Colonic mucosa (tissue), 4 donors: Measurements from ENCODE around the gene RAD51B. TPM values are rescaled to one million over a fixed set of nuclear protein-coding genes. Genes with fewer than 3 reads are reported as not detected.

Source experiments
- DNase-seq: peaks from one replicate; pipeline ENCODE4 v3.0.0-alpha.2; 2020
- H3K27ac ChIP-seq: fragments of 200-600 bp; one replicate; pipeline ENCODE4 v1.8.0; 2021
- H3K27me3 ChIP-seq: fragments of 200-600 bp; one replicate; pipeline ENCODE4 v1.8.0; 2021
- H3K36me3 ChIP-seq: fragments of 200-600 bp; one replicate; pipeline ENCODE4 v1.8.0; 2021
- H3K4me1 ChIP-seq: fragments of 200-600 bp; one replicate; pipeline ENCODE4 v1.8.0; 2021; ENCODE audit warnings: mild to moderate bottlenecking
- H3K4me3 ChIP-seq: fragments of 200-600 bp; one replicate; pipeline ENCODE4 v1.8.0; 2021
- H3K9ac ChIP-seq, 2 donors: one replicate each; pipeline ENCODE4 v1.7.0; 2013; ENCODE audit warnings: control low read depth in 2 of 2, low read depth in 2 of 2, low read length in 2 of 2
- H3K9me3 ChIP-seq: fragments of 200-600 bp; one replicate; pipeline ENCODE4 v1.8.0; 2021
- CTCF ChIP-seq: fragments of 200-600 bp; IDR thresholded peaks from one replicate; pipeline ENCODE4 v1.8.0; 2022; ENCODE audit warnings: antibody characterized with exemption, mild to moderate bottlenecking
- intact Hi-C: fragments of 100-400 bp; cut with DNase I; formaldehyde crosslinking; loops from one replicate; pipeline ENCODE4 v1.14.1; 2022
- total RNA-seq, 2 donors: library from RNA; stranded (reverse); fragmentation: NEBNext Ultra II Directional in 1 of 2; extraction: Animal tissue kit (Norgen Biotek cat#: 25700) in 1 of 2; gene quantifications; one replicate each; pipeline ENCODE4 v1.2.1, GENCODE V29; 2021
- donor health status: healthy.
- donor health status: DM: no; HTN: no; CAD: no.
- donor health status: DM: no; HTN: no; CAD: no.

Gene RAD51B
- total RNA-seq, 2 donors from 2014 or later = 12.7 to 22.0 TPM

- TF ChIP-seq CTCF = no peak
Measured at GRCh38 chr14:68462683-68463082, 643.1 kb downstream of the RAD51B start.

GRCh38 chr14:68463299-68463698 lies 643.7 kb downstream of the RAD51B start:
- no peak overlapping the region for H3K9ac ChIP-seq
- no peaks in the 10 kb centered on the region for H3K9me3 ChIP-seq
- H3K36me3 ChIP-seq = no peaks in the 10 kb centered on the region
- no peak overlapping the region for H3K4me3 ChIP-seq
- peaks cover 3% of the 10 kb centered on the region for H3K4me1 ChIP-seq
- no peak for DNase-seq
- no peak overlapping the region for H3K27ac ChIP-seq
- TF ChIP-seq CTCF = no peak
- intact Hi-C loops = no loop called here
- no peaks in the 10 kb centered on the region for H3K27me3 ChIP-seq

More at GRCh38 chr14:68462683-68463082, 643.1 kb downstream of the RAD51B start:
- Histone ChIP-seq H3K27me3 (no peaks in the 10 kb centered on the region), H3K9me3 (no peaks in the 10 kb centered on the region), H3K36me3 (no peaks in the 10 kb centered on the region), H3K9ac (no peak overlapping the region), H3K27ac (no peak overlapping the region), H3K4me1 (peaks cover 3% of the 10 kb centered on the region), H3K4me3 (no peak overlapping the region)
- DNase-seq = no peak
- intact Hi-C loops = no loop called here

- no peak overlapping the region for H3K27ac ChIP-seq
- no peaks in the 10 kb centered on the region for H3K9me3 ChIP-seq
- H3K36me3 ChIP-seq = no peaks in the 10 kb centered on the region
- DNase-seq = no peak
- H3K4me3 ChIP-seq = no peak overlapping the region
- no peaks in the 10 kb centered on the region for H3K27me3 ChIP-seq
- H3K4me1 ChIP-seq = peaks cover 2% of the 10 kb centered on the region
- no peak for TF ChIP-seq CTCF
- H3K9ac ChIP-seq = no peak overlapping the region
- intact Hi-C loops = no loop called here
Measured at GRCh38 chr14:68463705-68464374, 644.3 kb downstream of the RAD51B start.

- TF ChIP-seq CTCF = no peak
- Histone ChIP-seq H3K27me3 (no peaks in the 10 kb centered on the region), H3K4me1 (no peaks in the 10 kb centered on the region), H3K36me3 (no peaks in the 10 kb centered on the region), H3K9ac (no peak overlapping the region), H3K4me3 (no peak overlapping the region), H3K27ac (no peak overlapping the region), H3K9me3 (no peaks in the 10 kb centered on the region)
- intact Hi-C loops = no loop called here
- no peak for DNase-seq
Measured at GRCh38 chr14:68464711-68465110, 645.1 kb downstream of the RAD51B start.

GRCh38 chr14:68466491-68466977 lies 647.0 kb downstream of the RAD51B start:
- Histone ChIP-seq H3K9me3 (no peaks in the 10 kb centered on the region), H3K4me3 (no peak overlapping the region), H3K27ac (no peak overlapping the region), H3K27me3 (no peaks in the 10 kb centered on the region), H3K9ac (no peak overlapping the region), H3K36me3 (no peaks in the 10 kb centered on the region), H3K4me1 (no peaks in the 10 kb centered on the region)
- DNase-seq = no peak
- intact Hi-C loops = no loop called here
- TF ChIP-seq CTCF = no peak
